ENCODE measurements around the gene VAMP5. TPM values are rescaled to one million over a fixed set of nuclear protein-coding genes. Genes with fewer than 3 reads are reported as not detected.

The VAMP5 gene
- total and polyA plus RNA-seq, 2 of the 8 experiments (the other 6 are each of a cell fraction or from before 2014, with no cell fraction given) = 4.7 to 14.2 TPM

GRCh38 chr2:85602476-85603234 lies 18.4 kb downstream of the VAMP5 start, which contains the start of gene TMEM150A:
TMEM150A (minus strand) TSS chr2:85602698; CDS start chr2:85601948, 750 bp downstream.
- peak within 1 kb of the TSS; percentile 17; the same call in 1 of the 2 replicates for H2AK5ac ChIP-seq (ENCODE audit: low read depth, low read length)
- H2BK120ac ChIP-seq (replicated peaks; ENCODE audit: low read depth, low read length) = no peak within 1 kb of the TSS
- peak within 1 kb of the TSS; percentile 20; the same call in 1 of the 2 replicates for H3K27ac ChIP-seq (ENCODE audit: low read depth, low read length)
- peak within 1 kb of the TSS; percentile 71 to 89 for H3K4me2 ChIP-seq (ENCODE audit: insufficient read depth in 1 of 2, low read depth in 2 of 2, low read length in 2 of 2)
- no peak within 1 kb of the TSS for H3K14ac ChIP-seq (ENCODE audit: insufficient read length)
- ChIA-PET CTCF (ENCODE audit: partially characterized antibody) (interaction anchor here (0.7 to 1.1 kb wide), 5 partner anchors 8 to 188 kb away, joined by 3 to 4 read pairs (median 3); no protein-coding TSS in a partner anchor), POLR2A (ENCODE audit: partially characterized antibody) (interaction anchor here (0.6 to 7.9 kb wide), 13 partner anchors 7 to 232 kb away, joined by 3 to 95 read pairs (median 8); partner anchors contain the start of genes C2orf68, GGCX, MAT2A and RNF181)
- H4K91ac ChIP-seq (replicated peaks; ENCODE audit: insufficient read length, low read length) = peak within 1 kb of the TSS; percentile 56
- peaks cover 0 to 10% of the 10 kb centered on the region in 2 experiments for H4K20me1 ChIP-seq (replicated peaks in 1 of 2; ENCODE audit: control insufficient read depth in 1 of 2, insufficient read depth in 2 of 2, low read length in 2 of 2)
- H3K56ac ChIP-seq (replicated peaks; ENCODE audit: insufficient read length, low read depth, low read length) = peak within 1 kb of the TSS; percentile 42
- H3K4me3 ChIP-seq (ENCODE audit: extremely low read depth in 1 of 4, insufficient read depth in 2 of 4, low read depth in 3 of 4, low read length in 4 of 4) = peak within 1 kb of the TSS; percentile 62 to 89 (median 82)
- peaks cover 7% of the 10 kb centered on the region for H3K79me1 ChIP-seq (ENCODE audit: low read depth, low read length)
- peaks cover 0 to 5% (median 2%) of the 10 kb centered on the region in 4 experiments; a peak in 5 of 7 replicates for H3K4me1 ChIP-seq (replicated peaks in 1 of 4; ENCODE audit: control insufficient read depth in 3 of 4, insufficient read depth in 4 of 4, low read length in 3 of 4)
- H3K79me2 ChIP-seq (ENCODE audit: control insufficient read depth in 1 of 2, insufficient read depth in 2 of 2, low read length in 2 of 2) = peaks cover 0 to 7% of the 10 kb centered on the region in 2 experiments; a peak in 1 of 4 replicates
- H3K23ac ChIP-seq (ENCODE audit: insufficient read length) = no peak within 1 kb of the TSS
- H2BK20ac ChIP-seq (ENCODE audit: low read length) = no peak within 1 kb of the TSS
- peaks cover under 1 to 15% (median 3%) of the 10 kb centered on the region in 4 experiments; a peak in 4 of 8 replicates for H3K36me3 ChIP-seq (ENCODE audit: control insufficient read depth in 2 of 4, insufficient read depth in 4 of 4, low read length in 3 of 4)
- peak within 1 kb of the TSS; percentile 89 for H2BK5ac ChIP-seq (ENCODE audit: low read depth, low read length)
- no peaks in the 10 kb centered on the region for H3K9me3 ChIP-seq (ENCODE audit: insufficient read depth in 2 of 2, low read depth in 1 of 2, low read length in 1 of 2)
- H3K4ac ChIP-seq (replicated peaks; ENCODE audit: insufficient read length, low read depth, low read length) = peak within 1 kb of the TSS; percentile 75
- FAIRE-seq = no peak
- peak within 1 kb of the TSS; percentile 77 for H4K5ac ChIP-seq (ENCODE audit: insufficient read length, low read depth, low read length)
- H2BK15ac ChIP-seq (ENCODE audit: low read length) = no peak within 1 kb of the TSS
- H2BK12ac ChIP-seq (ENCODE audit: low read depth, low read length) = no peak within 1 kb of the TSS
- H3K18ac ChIP-seq (ENCODE audit: extremely low read depth, low read length) = peak within 1 kb of the TSS; percentile 78
- peak within 1 kb of the TSS; percentile 56; the same call in 1 of the 2 replicates for H2AFZ ChIP-seq (ENCODE audit: low read length)
- 3% methylated on average over 52 of the region's 73 CpGs; no CpG with 5 or more reads in 1 of the 2 experiments for WGBS, 2 experiments (ENCODE audit: extremely low coverage in 1 of 2, insufficient coverage in 1 of 2, insufficient read length in 1 of 2, insufficient replicate concordance in 2 of 2, low coverage in 1 of 2, low lambda C conversion rate in 2 of 2, missing lambda C conversion rate in 1 of 2)
- peak; percentile 54 to 91 for DNase-seq (ENCODE audit: low read depth in 1 of 2, low spot score in 2 of 2)
- peak within 1 kb of the TSS; percentile 87 for H4K8ac ChIP-seq (ENCODE audit: extremely low read depth, insufficient read depth, low read length)
- peak within 1 kb of the TSS; percentile 58 to 72 (median 68) for H3K9ac ChIP-seq (replicated peaks in 1 of 4; ENCODE audit: extremely low read depth in 1 of 4, low read depth in 3 of 4, low read length in 3 of 4)
- no peaks in the 10 kb centered on the region for H3K27me3 ChIP-seq (replicated peaks in 1 of 4; ENCODE audit: control insufficient read depth in 3 of 4, extremely low read depth in 1 of 4, insufficient read depth in 3 of 4, low read length in 3 of 4)
- H3K23me2 ChIP-seq (ENCODE audit: low read depth, low read length) = peaks cover 12% of the 10 kb centered on the region
- TF ChIP-seq CREB1 (IDR thresholded peaks at IDR 0.05) = peak; percentile 86
- TF ChIP-seq KDM5A (IDR thresholded peaks at IDR 0.05; ENCODE audit: low read length) = no peak
- no peak for TF ChIP-seq GTF2F1 (IDR thresholded peaks at IDR 0.05; ENCODE audit: borderline replicate concordance, low read depth, low read length)
- no peak for TF ChIP-seq SUZ12 (IDR thresholded peaks at IDR 0.05; ENCODE audit: low read length)
- no peak for TF ChIP-seq JUN (IDR thresholded peaks at IDR 0.05; ENCODE audit: low read depth, low read length)
- no peak for TF ChIP-seq CHD1 (IDR thresholded peaks at IDR 0.05; ENCODE audit: low read depth, low read length)
- peak; percentile 80 for TF ChIP-seq PHF8 (conservative IDR thresholded peaks at IDR 0.05; ENCODE audit: low read depth, low read length)
- TF ChIP-seq TEAD4 (IDR thresholded peaks at IDR 0.05; ENCODE audit: low read depth, low read length) = peak; percentile 87
- peak; percentile 59 for TF ChIP-seq KDM4A (IDR thresholded peaks at IDR 0.05; ENCODE audit: low read depth, low read length, severe bottlenecking)
- no peak for TF ChIP-seq TCF12 (IDR thresholded peaks at IDR 0.05; ENCODE audit: low read depth, low read length)
- peak in 1 of 2 experiments; percentile 7; a peak in 1 of 4 replicates for TF ChIP-seq RAD21 (IDR thresholded peaks at IDR 0.05 in 1 of 2, conservative IDR thresholded peaks at IDR 0.05 in 1 of 2; ENCODE audit: low read depth in 2 of 2, low read length in 2 of 2)
- peak; percentile 44 for TF ChIP-seq ASH2L (IDR thresholded peaks at IDR 0.05; ENCODE audit: low read length)

Measured in H1 (cell line).